DND-41 (cell line): ENCODE results near the gene AMDHD1.

Source experiments
- CTCF ChIP-seq: IDR thresholded peaks from 2 replicates; pipeline ENCODE4 v1.5.1; 2012; ENCODE audit warnings: borderline replicate concordance, low read length, moderate library complexity, mild to moderate bottlenecking; ENCODE audit not compliant: poor library complexity, severe bottlenecking; ENCODE audit errors: extremely low read depth
- EZH2 ChIP-seq: IDR thresholded peaks from 3 replicates; pipeline ENCODE4 v1.6.1; 2012; ENCODE audit warnings: borderline replicate concordance, low read depth, mild to moderate bottlenecking, moderate library complexity, low read length, inconsistent platforms; ENCODE audit not compliant: severe bottlenecking

GRCh38 chr12:95994476-95994875 lies 51.3 kb downstream of the AMDHD1 start:
- TF ChIP-seq CTCF, result no peak
- TF ChIP-seq EZH2, result no peak
